Mesendoderm (in vitro differentiated cells): ENCODE results near the gene MYPN.

Source experiments
- DNase-seq: peaks from one replicate; pipeline ENCODE4 v3.0.0; 2013
- H2AK5ac ChIP-seq: 2 replicates; pipeline ENCODE4 v1.6.1; 2013; ENCODE audit warnings: low read length, inconsistent platforms
- H2BK120ac ChIP-seq: 2 replicates; pipeline ENCODE4 v1.6.1; 2013; ENCODE audit warnings: low read depth, mild to moderate bottlenecking, low read length, moderate library complexity, mixed read lengths
- H2BK15ac ChIP-seq: replicated peaks from 2 replicates; pipeline ENCODE4 v1.6.1; 2013; ENCODE audit warnings: low read depth, mild to moderate bottlenecking, moderate library complexity
- H2BK5ac ChIP-seq: 2 replicates; pipeline ENCODE4 v1.6.1; 2013; ENCODE audit warnings: low read length, inconsistent platforms
- H3K18ac ChIP-seq: 2 replicates; pipeline ENCODE4 v1.6.1; 2013; ENCODE audit warnings: mild to moderate bottlenecking, low read length, mixed read lengths
- H3K23ac ChIP-seq: one replicate; pipeline ENCODE4 v1.6.1; 2013; ENCODE audit warnings: low read length
- H3K27ac ChIP-seq: 2 replicates; pipeline ENCODE4 v1.5.1; 2013; ENCODE audit warnings: low read depth, mild to moderate bottlenecking, inconsistent platforms, low read length, moderate library complexity
- H3K27me3 ChIP-seq: 2 replicates; pipeline ENCODE4 v1.6.1; 2013; ENCODE audit warnings: low read length, control low read depth, mild to moderate bottlenecking, inconsistent platforms; ENCODE audit not compliant: insufficient read depth, poor library complexity
- H3K36me3 ChIP-seq: 2 replicates; pipeline ENCODE4 v1.6.1; 2013; ENCODE audit warnings: low read length, inconsistent platforms; ENCODE audit not compliant: control insufficient read depth, insufficient read depth
- H3K4ac ChIP-seq: one replicate; pipeline ENCODE4 v1.6.1; 2013; ENCODE audit warnings: low read depth, mild to moderate bottlenecking, low read length, moderate library complexity
- H3K4me1 ChIP-seq: 2 replicates; pipeline ENCODE4 v1.6.1; 2013; ENCODE audit warnings: low read depth, low read length, inconsistent platforms; ENCODE audit not compliant: control insufficient read depth
- H3K4me2 ChIP-seq: 2 replicates; pipeline ENCODE4 v1.6.1; 2013; ENCODE audit warnings: low read length
- H3K4me3 ChIP-seq: 2 replicates; pipeline ENCODE4 v1.5.1; 2013; ENCODE audit warnings: mild to moderate bottlenecking, low read length
- H3K56ac ChIP-seq: one replicate; pipeline ENCODE4 v1.6.1; 2013; ENCODE audit warnings: low read length
- H3K79me1 ChIP-seq: 2 replicates; pipeline ENCODE4 v1.6.1; 2013; ENCODE audit warnings: low read length, inconsistent platforms
- H3K79me2 ChIP-seq: 2 replicates; pipeline ENCODE4 v1.6.1; 2013; ENCODE audit warnings: mild to moderate bottlenecking, low read length; ENCODE audit not compliant: control insufficient read depth, insufficient read depth
- H3K9ac ChIP-seq: 2 replicates; pipeline ENCODE4 v1.6.1; 2013; ENCODE audit warnings: low read length, inconsistent platforms
- H4K5ac ChIP-seq: one replicate; pipeline ENCODE4 v1.6.1; 2013; ENCODE audit warnings: low read length
- H4K8ac ChIP-seq: one replicate; pipeline ENCODE4 v1.6.1; 2013; ENCODE audit warnings: low read depth, mild to moderate bottlenecking, control low read depth, low read length, moderate library complexity
- WGBS: extraction: QIAGEN DNeasy Blood & Tissue Kit; methylation state at CpG from one replicate; pipeline ENCODE4 v1.1.7; 2013; ENCODE audit warnings: low lambda C conversion rate, missing lambda C conversion rate; ENCODE audit not compliant: insufficient coverage; ENCODE audit errors: extremely low coverage; 5-methylcytosine and 5-hydroxymethylcytosine counted together

Gene MYPN

GRCh38 chr10:68095153-68095552 is 14.1 kb upstream of the MYPN start:
- Histone ChIP-seq H4K5ac (no peak overlapping the region), H4K8ac (no peak overlapping the region), H3K27me3 (no peaks in the 10 kb centered on the region), H3K9ac (no peak overlapping the region), H2BK15ac (no peak overlapping the region), H2BK120ac (no peak overlapping the region), H3K56ac (no peak overlapping the region), H3K27ac (no peak overlapping the region), H3K4me3 (no peak overlapping the region), H2BK5ac (no peak overlapping the region), H3K23ac (no peak overlapping the region), H3K4ac (no peak overlapping the region), H3K79me1 (no peaks in the 10 kb centered on the region), H3K36me3 (no peaks in the 10 kb centered on the region), H3K79me2 (no peaks in the 10 kb centered on the region), H3K4me2 (no peak overlapping the region), H2AK5ac (no peak overlapping the region), H3K18ac (no peak overlapping the region), H3K4me1 (no peaks in the 10 kb centered on the region)
- WGBS, result no CpG with 5 or more reads among the region's 2 CpGs
- no peak for DNase-seq

GRCh38 chr10:68096913-68097516 is 12.3 kb upstream of the MYPN start:
- H3K4me3 ChIP-seq, result no peak overlapping the region
- no peak overlapping the region for H2BK15ac ChIP-seq
- no peak overlapping the region for H2BK5ac ChIP-seq
- no peak overlapping the region for H3K4ac ChIP-seq
- no peaks in the 10 kb centered on the region for H3K79me1 ChIP-seq
- peak; percentile 85 for DNase-seq
- no peak overlapping the region for H2AK5ac ChIP-seq
- no CpG with 5 or more reads among the region's 4 CpGs for WGBS
- no peak overlapping the region for H4K5ac ChIP-seq
- H3K4me2 ChIP-seq, result no peak overlapping the region
- H3K79me2 ChIP-seq, result no peaks in the 10 kb centered on the region
- H4K8ac ChIP-seq, result no peak overlapping the region
- no peak overlapping the region for H3K23ac ChIP-seq
- no peak overlapping the region for H3K56ac ChIP-seq
- H2BK120ac ChIP-seq, result no peak overlapping the region
- H3K4me1 ChIP-seq, result no peaks in the 10 kb centered on the region
- H3K27ac ChIP-seq, result no peak overlapping the region
- H3K9ac ChIP-seq, result no peak overlapping the region
- H3K18ac ChIP-seq, result no peak overlapping the region
- no peaks in the 10 kb centered on the region for H3K36me3 ChIP-seq
- H3K27me3 ChIP-seq, result no peaks in the 10 kb centered on the region

- no peak for DNase-seq
Observed at GRCh38 chr10:68099736-68100135, 9.6 kb upstream of the MYPN start.

GRCh38 chr10:68101066-68101465 is 8.2 kb upstream of the MYPN start:
- Histone ChIP-seq H2AK5ac (no peak overlapping the region), H3K4me1 (no peaks in the 10 kb centered on the region), H3K4me3 (no peak overlapping the region), H3K9ac (no peak overlapping the region), H3K56ac (no peak overlapping the region), H3K79me1 (no peaks in the 10 kb centered on the region), H3K4me2 (no peak overlapping the region), H4K5ac (no peak overlapping the region), H3K23ac (no peak overlapping the region), H3K36me3 (no peaks in the 10 kb centered on the region), H3K79me2 (no peaks in the 10 kb centered on the region), H4K8ac (no peak overlapping the region), H3K4ac (no peak overlapping the region), H3K27me3 (no peaks in the 10 kb centered on the region), H3K18ac (no peak overlapping the region), H2BK15ac (no peak overlapping the region), H2BK5ac (no peak overlapping the region), H3K27ac (no peak overlapping the region), H2BK120ac (no peak overlapping the region)
- DNase-seq, result no peak
- 100% methylated on average over 1 of the region's 2 CpGs for WGBS

More at GRCh38 chr10:68099736-68100135, 9.6 kb upstream of the MYPN start:
- Histone ChIP-seq H3K79me2 (no peaks in the 10 kb centered on the region), H3K27me3 (no peaks in the 10 kb centered on the region), H3K4me1 (no peaks in the 10 kb centered on the region), H3K4me3 (no peak overlapping the region), H3K27ac (no peak overlapping the region), H2AK5ac (no peak overlapping the region), H3K18ac (no peak overlapping the region), H4K8ac (no peak overlapping the region), H3K9ac (no peak overlapping the region), H3K56ac (no peak overlapping the region), H2BK5ac (no peak overlapping the region), H4K5ac (no peak overlapping the region), H3K4ac (no peak overlapping the region), H3K4me2 (no peak overlapping the region), H3K36me3 (no peaks in the 10 kb centered on the region), H2BK15ac (no peak overlapping the region), H3K79me1 (no peaks in the 10 kb centered on the region), H3K23ac (no peak overlapping the region), H2BK120ac (no peak overlapping the region)
- WGBS, result no CpG with 5 or more reads among the region's 3 CpGs

GRCh38 chr10:68103261-68103878 is 5.9 kb upstream of the MYPN start:
- Histone ChIP-seq H2BK120ac (no peak overlapping the region), H3K79me2 (no peaks in the 10 kb centered on the region), H3K56ac (no peak overlapping the region), H2BK15ac (no peak overlapping the region), H3K23ac (no peak overlapping the region), H3K9ac (no peak overlapping the region), H3K4me3 (no peak overlapping the region), H4K8ac (no peak overlapping the region), H3K4ac (peak overlapping the region; percentile 36), H2AK5ac (no peak overlapping the region), H3K27me3 (no peaks in the 10 kb centered on the region), H2BK5ac (no peak overlapping the region), H3K4me1 (no peaks in the 10 kb centered on the region), H3K18ac (no peak overlapping the region), H3K36me3 (no peaks in the 10 kb centered on the region), H3K79me1 (no peaks in the 10 kb centered on the region), H4K5ac (no peak overlapping the region), H3K27ac (no peak overlapping the region), H3K4me2 (no peak overlapping the region)
- no peak for DNase-seq
- WGBS, result no CpG with 5 or more reads among the region's 4 CpGs

DNA sequence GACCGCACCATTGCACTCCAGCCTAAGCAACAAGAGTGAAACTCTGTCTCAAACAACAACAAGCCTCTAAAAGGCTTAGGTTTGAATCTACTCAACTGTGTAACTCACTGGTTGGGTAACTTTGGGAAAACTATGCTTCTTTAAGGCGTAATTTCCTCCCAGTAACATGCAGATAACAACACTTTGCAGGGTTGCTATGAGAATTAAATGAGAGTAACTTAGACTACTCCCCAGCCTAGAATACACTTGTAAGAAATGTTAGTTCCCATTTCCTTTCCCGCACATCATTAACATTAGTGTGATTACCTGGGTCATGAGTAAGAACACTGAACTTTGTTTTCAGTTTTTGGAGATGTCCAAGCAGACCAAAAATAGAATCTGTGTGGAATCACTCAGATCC is 5.4 kb upstream of the MYPN start:
- H3K79me2 ChIP-seq, result no peaks in the 10 kb centered on the region
- peak overlapping the region; percentile 36 for H3K4ac ChIP-seq
- no peak overlapping the region for H3K18ac ChIP-seq
- no peak overlapping the region for H3K4me3 ChIP-seq
- no peak overlapping the region for H3K4me2 ChIP-seq
- H3K27ac ChIP-seq, result no peak overlapping the region
- WGBS, result no CpG with 5 or more reads among the region's 3 CpGs
- no peak overlapping the region for H3K9ac ChIP-seq
- H2BK5ac ChIP-seq, result no peak overlapping the region
- H3K79me1 ChIP-seq, result no peaks in the 10 kb centered on the region
- no peak overlapping the region for H3K56ac ChIP-seq
- no peak overlapping the region for H4K8ac ChIP-seq
- H2BK120ac ChIP-seq, result no peak overlapping the region
- H3K27me3 ChIP-seq, result no peaks in the 10 kb centered on the region
- H3K4me1 ChIP-seq, result no peaks in the 10 kb centered on the region
- H2AK5ac ChIP-seq, result no peak overlapping the region
- no peaks in the 10 kb centered on the region for H3K36me3 ChIP-seq
- no peak overlapping the region for H2BK15ac ChIP-seq
- no peak for DNase-seq
- no peak overlapping the region for H4K5ac ChIP-seq
- H3K23ac ChIP-seq, result no peak overlapping the region
